MM.1S (cell line): ENCODE data around the gene CDKN2B-AS1.

Source experiments
- EZH2 ChIP-seq: fragments of 300-600 bp; sonication (generic); optimal IDR thresholded peaks from 2 replicates; pipeline ENCODE3; 2017; ENCODE audit warnings: low read depth, mild to moderate bottlenecking, antibody characterized with exemption, low read length, mixed read lengths
- TF ChIP-seq, protein P1 (sequence below): fragments of 300-600 bp; sonication (generic); IDR thresholded peaks from 2 replicates; pipeline ENCODE4 v1.5.1; 2016; ENCODE audit warnings: antibody characterized with exemption, low read length, mixed read lengths

DNA sequence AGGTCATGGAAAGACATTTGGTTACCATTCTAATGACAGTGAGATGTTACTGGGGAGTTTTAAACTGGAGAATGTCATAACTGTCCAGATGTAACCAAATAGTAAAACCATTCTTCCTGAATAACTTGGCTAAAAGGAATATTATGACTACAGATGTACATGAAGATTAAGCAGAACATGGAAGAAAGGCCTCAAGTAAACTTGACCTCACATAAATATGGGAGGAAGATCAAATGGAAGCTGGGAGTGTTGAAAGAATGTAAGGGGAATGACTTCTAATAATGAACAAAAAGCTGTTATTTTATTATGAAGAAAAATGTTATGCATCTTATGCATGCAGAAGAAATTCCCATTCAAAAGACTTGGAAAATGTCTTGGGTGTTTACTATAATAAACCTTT lies 122.2 kb downstream of the CDKN2B-AS1 start:
- TF ChIP-seq, protein P1, sequence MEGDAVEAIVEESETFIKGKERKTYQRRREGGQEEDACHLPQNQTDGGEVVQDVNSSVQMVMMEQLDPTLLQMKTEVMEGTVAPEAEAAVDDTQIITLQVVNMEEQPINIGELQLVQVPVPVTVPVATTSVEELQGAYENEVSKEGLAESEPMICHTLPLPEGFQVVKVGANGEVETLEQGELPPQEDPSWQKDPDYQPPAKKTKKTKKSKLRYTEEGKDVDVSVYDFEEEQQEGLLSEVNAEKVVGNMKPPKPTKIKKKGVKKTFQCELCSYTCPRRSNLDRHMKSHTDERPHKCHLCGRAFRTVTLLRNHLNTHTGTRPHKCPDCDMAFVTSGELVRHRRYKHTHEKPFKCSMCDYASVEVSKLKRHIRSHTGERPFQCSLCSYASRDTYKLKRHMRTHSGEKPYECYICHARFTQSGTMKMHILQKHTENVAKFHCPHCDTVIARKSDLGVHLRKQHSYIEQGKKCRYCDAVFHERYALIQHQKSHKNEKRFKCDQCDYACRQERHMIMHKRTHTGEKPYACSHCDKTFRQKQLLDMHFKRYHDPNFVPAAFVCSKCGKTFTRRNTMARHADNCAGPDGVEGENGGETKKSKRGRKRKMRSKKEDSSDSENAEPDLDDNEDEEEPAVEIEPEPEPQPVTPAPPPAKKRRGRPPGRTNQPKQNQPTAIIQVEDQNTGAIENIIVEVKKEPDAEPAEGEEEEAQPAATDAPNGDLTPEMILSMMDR, result no peak
- TF ChIP-seq EZH2, result no peak
